K562 (cell line): ENCODE measurements around the gene PCDH7. TPM values are rescaled to one million over a fixed set of nuclear protein-coding genes. Genes with fewer than 3 reads are reported as not detected.

Experiments used
- ATAC-seq: fragments of 200-7000 bp; cut with Tn5 transposase; 3 replicates; pipeline ENCODE4 v1.9.1; 2020; ENCODE audit warnings: moderate library complexity
- BruUV-seq: library from RNA; stranded (reverse); fragments of 400-500 nt; replicated peaks from 2 replicates; lab custom pipeline; 2021; lab: Mats Ljungman, UMichigan
- CTCF ChIA-PET: fragments of 300-600 bp; formaldehyde crosslinking; extraction: SDS; loops from one replicate; lab custom pipeline; 2021; ENCODE audit warnings: low intra/inter-chr PET ratio; lab: Yijun Ruan, JAX
- POLR2A ChIA-PET: fragments of 300-600, 350-650 bp; sonication (Branson Sonifier 250); formaldehyde crosslinking; extraction: SDS; loops from one replicate; lab custom pipeline; 2021; ENCODE audit warnings: antibody characterized with exemption, inconsistent platforms; lab: Yijun Ruan, JAX
- DNase-seq, 4 experiments: peaks; one replicate each; pipeline versions ENCODE4 v3.0.0 to v3.0.0-alpha.2; 2011 to 2018; ENCODE audit warnings: low spot score in 3 of 4, mixed read lengths in 3 of 4; ENCODE audit errors: extremely low read depth in 1 of 4
- FAIRE-seq: peaks from 2 replicates; lab custom pipeline; 2011; peaks lifted over from hg19 to GRCh38; lab: Jason Lieb, UNC
- H2AFZ ChIP-seq: 2 replicates; pipeline ENCODE4 v1.6.0; 2011; ENCODE audit warnings: low read depth, low read length, control low read depth, inconsistent platforms
- H3K27ac ChIP-seq: fragments of 200-600 bp; 3 replicates; pipeline ENCODE4 v1.8.0; 2011; ENCODE audit warnings: low read depth, mild to moderate bottlenecking, control low read depth, inconsistent platforms, low read length, moderate library complexity, mixed read lengths; ENCODE audit errors: extremely low read depth
- H3K27me3 ChIP-seq, 2 experiments: fragments of 300-600 bp in 1 of 2; 2 replicates in 1 of 2; 3 replicates in 1 of 2; pipeline versions ENCODE4 v1.6.0 to v1.8.0; 2011; ENCODE audit warnings: inconsistent platforms in 2 of 2, low read length in 2 of 2, mild to moderate bottlenecking in 1 of 2, mixed read lengths in 1 of 2, moderate library complexity in 1 of 2; ENCODE audit not compliant: control insufficient read depth in 2 of 2, insufficient read depth in 2 of 2
- H3K36me3 ChIP-seq: fragments of 300-600 bp; 3 replicates; pipeline ENCODE4 v1.8.0; 2011; ENCODE audit warnings: mild to moderate bottlenecking, low read length, inconsistent platforms; ENCODE audit not compliant: control insufficient read depth, insufficient read depth
- H3K4me1 ChIP-seq, 2 experiments: fragments of 200-600 bp in 1 of 2; replicated peaks in 1 of 2; 2 replicates in 1 of 2; 3 replicates in 1 of 2; pipeline versions ENCODE4 v1.5.1 to v1.8.0; 2011; ENCODE audit warnings: inconsistent platforms in 2 of 2, low read length in 2 of 2, mild to moderate bottlenecking in 1 of 2, mixed read lengths in 1 of 2, moderate library complexity in 1 of 2; ENCODE audit not compliant: control insufficient read depth in 2 of 2, insufficient read depth in 2 of 2
- H3K4me2 ChIP-seq: 2 replicates; pipeline ENCODE4 v1.6.1; 2011; ENCODE audit warnings: low read length, control low read depth, inconsistent platforms, mixed read lengths; ENCODE audit not compliant: insufficient read depth
- H3K4me3 ChIP-seq: fragments of 200-600 bp; sonication (generic), shearing (Covaris generic); 2 replicates; pipeline ENCODE4 v1.5.1; 2016; ENCODE audit warnings: control low read depth, inconsistent platforms
- H3K79me2 ChIP-seq: fragments of 200-600 bp; 3 replicates; pipeline ENCODE4 v1.8.0; 2011; ENCODE audit warnings: low read length, inconsistent platforms; ENCODE audit not compliant: control insufficient read depth, insufficient read depth
- H3K9ac ChIP-seq, 2 experiments: 2 replicates each; pipeline versions ENCODE4 v1.6.0 to v1.6.1; 2011; ENCODE audit warnings: low read depth in 2 of 2, low read length in 2 of 2, control low read depth in 1 of 2, inconsistent platforms in 1 of 2, mild to moderate bottlenecking in 1 of 2, mixed read lengths in 1 of 2; ENCODE audit not compliant: insufficient read depth in 1 of 2
- H3K9me1 ChIP-seq: one replicate; pipeline ENCODE4 v1.6.0; 2011; ENCODE audit warnings: inconsistent platforms, mild to moderate bottlenecking, low read length, moderate library complexity; ENCODE audit not compliant: control insufficient read depth, insufficient read depth
- H3K9me3 ChIP-seq: replicated peaks from 2 replicates; pipeline ENCODE4 v1.5.1; 2011; ENCODE audit warnings: low read depth, low read length, inconsistent platforms; ENCODE audit not compliant: control insufficient read depth, insufficient read depth
- H4K20me1 ChIP-seq: replicated peaks from 2 replicates; pipeline ENCODE4 v1.6.1; 2011; ENCODE audit warnings: low read length, inconsistent platforms, mixed read lengths; ENCODE audit not compliant: control insufficient read depth, insufficient read depth
- ARID1B ChIP-seq: fragments of 450-650 bp; IDR thresholded peaks from 2 replicates; pipeline ENCODE4 v1.6.1; 2016; ENCODE audit warnings: antibody characterized with exemption, mild to moderate bottlenecking, inconsistent platforms
- BRF1 ChIP-seq: IDR thresholded peaks from 3 replicates; pipeline ENCODE4 v1.6.1; 2011; ENCODE audit warnings: borderline replicate concordance, mild to moderate bottlenecking; ENCODE audit not compliant: insufficient read length; ENCODE audit errors: extremely low read depth
- EWSR1 ChIP-seq: fragments of 450-650 bp; IDR thresholded peaks from 2 replicates; pipeline ENCODE4 v1.6.1; 2018; ENCODE audit warnings: borderline replicate concordance, mild to moderate bottlenecking, low read depth, moderate library complexity; ENCODE audit not compliant: partially characterized antibody
- FOXA1 ChIP-seq: fragments of 450-650 bp; IDR thresholded peaks from 2 replicates; pipeline ENCODE4 v1.6.1; 2016; ENCODE audit warnings: mild to moderate bottlenecking, borderline replicate concordance
- RBM14 ChIP-seq: fragments of 200-400 bp; formaldehyde crosslinking; IDR thresholded peaks from 2 replicates; pipeline ENCODE4 v1.6.1; 2018; ENCODE audit warnings: low read depth, mild to moderate bottlenecking, low read length, moderate library complexity, borderline replicate concordance; ENCODE audit not compliant: insufficient read depth
- RUNX1 ChIP-seq: sonication (generic); IDR thresholded peaks from 2 replicates; pipeline ENCODE4 v1.6.1; 2016; ENCODE audit warnings: antibody characterized with exemption, low read depth
- SMARCA5 ChIP-seq: fragments of 450-650 bp; IDR thresholded peaks from 2 replicates; pipeline ENCODE4 v1.6.1; 2016
- SMARCB1 ChIP-seq: IDR thresholded peaks from 2 replicates; pipeline ENCODE4 v1.6.1; 2011; ENCODE audit warnings: improper control_type of control experiment, low read depth; ENCODE audit not compliant: insufficient read length
- SMC3 ChIP-seq: conservative IDR thresholded peaks from 2 replicates; pipeline ENCODE4 v1.6.1; 2011; ENCODE audit warnings: low read depth, low read length, improper control_type of control experiment; ENCODE audit not compliant: insufficient read depth
- TAL1 ChIP-seq: fragments of 450-650 bp; IDR thresholded peaks from 2 replicates; pipeline ENCODE4 v1.6.1; 2016; ENCODE audit warnings: mild to moderate bottlenecking
- TBL1XR1 ChIP-seq, 2 experiments: IDR thresholded peaks; 2 replicates each; pipeline ENCODE4 v1.6.1; 2012; ENCODE audit warnings: improper control_type of control experiment in 2 of 2, low read length in 2 of 2, mild to moderate bottlenecking in 1 of 2
- ZNF77 ChIP-seq: fragments of 250-450 bp; sonication (Bioruptor Pico); IDR thresholded peaks from 2 replicates; pipeline ENCODE4 v1.5.0; 2020
- in situ Hi-C: fragments of 300-500 bp; cut with MboI; formaldehyde crosslinking; loops from 4 replicates; pipeline ENCODE4 v1.15.0; 2018; ENCODE audit warnings: inconsistent platforms, mixed read lengths
- intact Hi-C: fragments of 100-400 bp; cut with micrococcal nuclease; formaldehyde crosslinking; loops from 2 replicates; pipeline ENCODE4 v1.14.2; 2022
- polyA plus RNA-seq, 8 experiments: library from polyadenylated mRNA; depleted of rRNA in 4 of 8; stranded (reverse) in 5 of 8; unstranded in 3 of 8; fragments of >200 nt; fragmentation: Nextera tagmentation in 2 of 8; fragmentation: Illumina TruSeq in 1 of 8; extraction: Ambion mirVana in 2 of 8; extraction: Trizol in 1 of 8; gene quantifications; 2 replicates each; pipeline versions ENCODE4 v1.2.1 to v1.2.3, GENCODE V29; 2011 to 2014; ENCODE audit warnings: inconsistent platforms in 1 of 8, missing spikeins in 1 of 8
- total RNA-seq, 7 experiments: library from RNA; depleted of rRNA in 6 of 7; stranded (reverse); fragments of >200 nt in 6 of 7; fragmentation: Illumina TruSeq in 2 of 7; extraction: Trizol in 2 of 7; gene quantifications; 2 replicates each; pipeline versions ENCODE4 v1.2.1 to v1.2.3, GENCODE V29; 2011 to 2021; ENCODE audit warnings: low replicate concordance in 1 of 7
- TF ChIP-seq, protein P1 (sequence below): fragments of 250-450 bp; sonication (Bioruptor Pico); IDR thresholded peaks from 2 replicates; pipeline ENCODE4 v1.4.0; 2020; ENCODE audit warnings: borderline replicate concordance
- TF ChIP-seq, protein P2 (sequence below): fragments of 250-450 bp; sonication (Bioruptor Pico); IDR thresholded peaks from 2 replicates; pipeline ENCODE4 v1.5.0; 2021

The PCDH7 gene
- total and polyA plus RNA-seq, 9 of the 15 experiments (the other 6 are each of a cell fraction or from before 2014, with no cell fraction given), result not detected

DNA sequence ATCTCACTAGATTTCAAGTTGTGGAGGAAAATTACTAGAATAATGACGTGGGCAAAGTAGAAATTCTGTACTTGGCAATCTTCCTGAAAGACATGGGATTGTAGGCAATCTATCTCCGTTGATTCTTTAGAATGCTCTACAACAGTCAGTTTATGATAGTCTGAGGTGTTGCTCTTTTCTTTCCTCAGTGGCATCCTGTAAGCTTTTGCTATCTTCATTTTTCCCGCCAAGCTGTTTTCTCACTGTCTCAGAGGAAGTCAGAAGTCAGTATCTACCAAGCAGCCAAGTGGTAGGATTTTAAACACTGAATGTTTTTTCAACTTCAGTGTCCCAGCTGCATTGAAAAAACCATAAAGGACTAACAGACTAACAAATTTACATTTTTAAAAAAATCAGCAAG lies 23.7 kb downstream of the PCDH7 start (continued):
- TF ChIP-seq, protein P1, sequence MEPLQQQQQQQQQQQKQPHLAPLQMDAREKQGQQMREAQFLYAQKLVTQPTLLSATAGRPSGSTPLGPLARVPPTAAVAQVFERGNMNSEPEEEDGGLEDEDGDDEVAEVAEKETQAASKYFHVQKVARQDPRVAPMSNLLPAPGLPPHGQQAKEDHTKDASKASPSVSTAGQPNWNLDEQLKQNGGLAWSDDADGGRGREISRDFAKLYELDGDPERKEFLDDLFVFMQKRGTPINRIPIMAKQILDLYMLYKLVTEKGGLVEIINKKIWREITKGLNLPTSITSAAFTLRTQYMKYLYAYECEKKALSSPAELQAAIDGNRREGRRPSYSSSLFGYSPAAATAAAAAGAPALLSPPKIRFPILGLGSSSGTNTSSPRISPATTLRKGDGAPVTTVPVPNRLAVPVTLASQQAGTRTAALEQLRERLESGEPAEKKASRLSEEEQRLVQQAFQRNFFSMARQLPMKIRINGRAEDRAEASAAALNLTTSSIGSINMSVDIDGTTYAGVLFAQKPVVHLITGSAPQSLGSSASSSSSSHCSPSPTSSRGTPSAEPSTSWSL (CRISPR knock-in tag), result no peak

GRCh38 chr4:30744386-30744785 lies 24.2 kb downstream of the PCDH7 start:
- Histone ChIP-seq H3K4me3 (no peak overlapping the region), H3K36me3 (no peaks in the 10 kb centered on the region), H3K4me2 (no peak overlapping the region), H3K79me2 (no peaks in the 10 kb centered on the region), H3K9me1 (no peaks in the 10 kb centered on the region), H3K27me3 (no peaks in the 10 kb centered on the region), H4K20me1 (no peaks in the 10 kb centered on the region), H3K9ac (no peak overlapping the region), H3K9me3 (0 out of 2 replicates have a peak, but pooled peaks cover 2% of the 10 kb centered on the region), H3K27ac (no peak overlapping the region), H2AFZ (no peak overlapping the region), H3K4me1 (no peaks in the 10 kb centered on the region)
- DNase-seq, result no peak
- ATAC-seq, result no peak
- intact Hi-C loops, result no loop called here
- TF ChIP-seq, protein P2, sequence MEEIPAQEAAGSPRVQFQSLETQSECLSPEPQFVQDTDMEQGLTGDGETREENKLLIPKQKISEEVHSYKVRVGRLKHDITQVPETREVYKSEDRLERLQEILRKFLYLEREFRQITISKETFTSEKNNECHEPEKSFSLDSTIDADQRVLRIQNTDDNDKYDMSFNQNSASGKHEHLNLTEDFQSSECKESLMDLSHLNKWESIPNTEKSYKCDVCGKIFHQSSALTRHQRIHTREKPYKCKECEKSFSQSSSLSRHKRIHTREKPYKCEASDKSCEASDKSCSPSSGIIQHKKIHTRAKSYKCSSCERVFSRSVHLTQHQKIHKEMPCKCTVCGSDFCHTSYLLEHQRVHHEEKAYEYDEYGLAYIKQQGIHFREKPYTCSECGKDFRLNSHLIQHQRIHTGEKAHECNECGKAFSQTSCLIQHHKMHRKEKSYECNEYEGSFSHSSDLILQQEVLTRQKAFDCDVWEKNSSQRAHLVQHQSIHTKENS, result no peak
- TF ChIP-seq SMC3 (no peak), SMARCA5 (no peak), TAL1 (no peak), SMARCB1 (no peak), RBM14 (no peak), ARID1B (no peak), BRF1 (no peak), ZNF77 (CRISPR knock-in tag) (no peak), TBL1XR1 (IDR thresholded peaks at IDR 0.05; ENCODE audit: low read length in 2 of 2) (no peak), FOXA1 (no peak), RUNX1 (no peak), EWSR1 (no peak)
- FAIRE-seq, result no peak
- POLR2A ChIA-PET, result no interaction called here
- no TSS peak for BruUV-seq
- CTCF ChIA-PET, result no interaction called here
- in situ Hi-C loops, result no loop called here
